ENCODE data around the gene INVS.

GRCh38 chr9:100064872-100065581 lies 34.0 kb upstream of the INVS start:
- TF ChIP-seq POLR2A (IDR thresholded peaks at IDR 0.05; ENCODE audit: low read depth, low read length) (no peak), POLR2AphosphoS5 (IDR thresholded peaks at IDR 0.05; ENCODE audit: low read depth, low read length) (no peak), TAF1 (IDR thresholded peaks at IDR 0.05; ENCODE audit: low read depth, low read length) (no peak)

Data from GM12891 (cell line).